Calu3 (cell line): Measurements from ENCODE around the gene CMTM8. TPM values are rescaled to one million over a fixed set of nuclear protein-coding genes. Genes with fewer than 3 reads are reported as not detected.

Source experiments
- BruUV-seq: library from RNA; stranded (reverse); fragments of 400-500 nt; replicated peaks from 2 replicates; lab custom pipeline; 2021; lab: Mats Ljungman, UMichigan
- CTCF ChIA-PET: fragments of 300-600 bp; sonication (Branson Sonifier 250); formaldehyde crosslinking; loops from one replicate; lab custom pipeline; 2022; ENCODE audit warnings: antibody characterized with exemption; lab: Charles Lee
- DNase-seq: peaks from one replicate; pipeline ENCODE4 v3.0.0; 2022
- H3K27ac Mint-ChIP-seq: one replicate; pipeline ENCODE4 v1.8.0; 2022; ENCODE audit warnings: mixed read lengths; ENCODE audit not compliant: unreplicated experiment
- H3K27me3 Mint-ChIP-seq: one replicate; pipeline ENCODE4 v1.8.0; 2022; ENCODE audit warnings: mixed read lengths; ENCODE audit not compliant: unreplicated experiment
- H3K36me3 Mint-ChIP-seq: one replicate; pipeline ENCODE4 v1.8.0; 2022; ENCODE audit warnings: mild to moderate bottlenecking, moderate library complexity, mixed read lengths; ENCODE audit not compliant: insufficient read depth, unreplicated experiment
- H3K4me1 Mint-ChIP-seq: one replicate; pipeline ENCODE4 v1.8.0; 2022; ENCODE audit warnings: mild to moderate bottlenecking, low read depth, mixed read lengths; ENCODE audit not compliant: unreplicated experiment
- H3K4me3 Mint-ChIP-seq: one replicate; pipeline ENCODE4 v1.8.0; 2022; ENCODE audit warnings: mild to moderate bottlenecking, low read depth, moderate library complexity, mixed read lengths; ENCODE audit not compliant: unreplicated experiment
- H3K9me3 Mint-ChIP-seq: one replicate; pipeline ENCODE4 v1.8.0; 2022; ENCODE audit warnings: low read depth, mixed read lengths; ENCODE audit not compliant: unreplicated experiment
- CTCF ChIP-seq: fragments of 200-600 bp; IDR thresholded peaks from one replicate; pipeline ENCODE4 v1.8.0; 2022; ENCODE audit warnings: antibody characterized with exemption; ENCODE audit not compliant: unreplicated experiment
- intact Hi-C: fragments of 100-400 bp; cut with micrococcal nuclease; formaldehyde crosslinking; loops from one replicate; pipeline ENCODE4 v1.10.0; 2022; ENCODE audit not compliant: unreplicated experiment
- total RNA-seq: library from RNA; stranded (reverse); gene quantifications from 2 replicates; pipeline ENCODE4 v1.2.3, GENCODE V29; 2022

The CMTM8 gene
- total RNA-seq, 1 experiment from 2014 or later = 19.0 TPM

- Mint-ChIP-seq H3K4me3 (no peak overlapping the region), H3K9me3 (no peaks in the 10 kb centered on the region), H3K27ac (no peak overlapping the region), H3K4me1 (no peaks in the 10 kb centered on the region), H3K27me3 (no peaks in the 10 kb centered on the region), H3K36me3 (no peaks in the 10 kb centered on the region)
- intact Hi-C loops = no loop called here
- BruUV-seq = no TSS peak
- CTCF ChIA-PET = interaction anchor here (1.1 kb wide), 1 partner anchor 15 kb away, joined by 4 read pairs; no protein-coding TSS in a partner anchor
- DNase-seq = no peak
- TF ChIP-seq CTCF = no peak
Measured at GRCh38 chr3:32254268-32254667, 15.8 kb downstream of the CMTM8 start.

- intact Hi-C loops = no loop called here
- Mint-ChIP-seq H3K36me3 (no peaks in the 10 kb centered on the region), H3K4me1 (no peaks in the 10 kb centered on the region), H3K9me3 (no peaks in the 10 kb centered on the region), H3K27me3 (no peaks in the 10 kb centered on the region), H3K4me3 (no peak overlapping the region), H3K27ac (no peak overlapping the region)
- no peak for TF ChIP-seq CTCF
- DNase-seq = no peak
- CTCF ChIA-PET = no interaction called here
- no TSS peak for BruUV-seq
Measured at GRCh38 chr3:32255345-32255744, 16.9 kb downstream of the CMTM8 start.

- no peak for DNase-seq
- no peaks in the 10 kb centered on the region for H3K4me1 Mint-ChIP-seq
- H3K36me3 Mint-ChIP-seq = no peaks in the 10 kb centered on the region
- H3K4me3 Mint-ChIP-seq = no peak overlapping the region
- H3K9me3 Mint-ChIP-seq = no peaks in the 10 kb centered on the region
- TF ChIP-seq CTCF = no peak
- no peaks in the 10 kb centered on the region for H3K27me3 Mint-ChIP-seq
- no TSS peak for BruUV-seq
- intact Hi-C loops = no loop called here
- H3K27ac Mint-ChIP-seq = no peak overlapping the region
- CTCF ChIA-PET = no interaction called here
Measured at GRCh38 chr3:32256206-32256605, 17.7 kb downstream of the CMTM8 start.

GRCh38 chr3:32257042-32257441, 18.6 kb downstream of the CMTM8 start:
- Mint-ChIP-seq H3K4me3 (no peak overlapping the region), H3K27ac (no peak overlapping the region), H3K36me3 (no peaks in the 10 kb centered on the region), H3K4me1 (no peaks in the 10 kb centered on the region), H3K9me3 (no peaks in the 10 kb centered on the region), H3K27me3 (no peaks in the 10 kb centered on the region)
- no TSS peak for BruUV-seq
- CTCF ChIA-PET = no interaction called here
- no peak for TF ChIP-seq CTCF
- intact Hi-C loops = no loop called here
- DNase-seq = no peak
